OCI-LY1 (cell line): ENCODE measurements around the gene CPOX.

Experiments used
- H2AFZ ChIP-seq: fragments of 200-600 bp; sonication (generic), shearing (Covaris generic); 2 replicates; pipeline ENCODE4 v1.6.0; 2014; ENCODE audit warnings: antibody characterized with exemption, mild to moderate bottlenecking, low read length
- H3F3A ChIP-seq: fragments of 200-600 bp; sonication (generic), shearing (Covaris generic); 2 replicates; pipeline ENCODE4 v1.6.0; 2014; ENCODE audit warnings: mild to moderate bottlenecking, antibody characterized with exemption, low read length, moderate library complexity; ENCODE audit not compliant: insufficient read depth
- H3K27ac ChIP-seq: fragments of 200-600 bp; sonication (generic); 2 replicates; pipeline ENCODE4 v1.5.1; 2014; ENCODE audit warnings: low read length, mixed run types, mild to moderate bottlenecking, low read depth; ENCODE audit not compliant: poor library complexity, severe bottlenecking
- H3K27me3 ChIP-seq: fragments of 200-600 bp; sonication (generic); 2 replicates; pipeline ENCODE4 v1.6.0; 2014; ENCODE audit warnings: antibody characterized with exemption, mild to moderate bottlenecking, low read length, moderate library complexity; ENCODE audit not compliant: insufficient read depth
- H3K36me3 ChIP-seq: fragments of 200-600 bp; sonication (generic); 2 replicates; pipeline ENCODE4 v1.6.1; 2014; ENCODE audit warnings: mild to moderate bottlenecking, antibody characterized with exemption, low read length, moderate library complexity, mixed read lengths; ENCODE audit not compliant: insufficient read depth
- H3K4me1 ChIP-seq: fragments of 200-600 bp; sonication (generic); 2 replicates; pipeline ENCODE4 v1.5.1; 2014; ENCODE audit warnings: mild to moderate bottlenecking, low read length, moderate library complexity; ENCODE audit not compliant: insufficient read depth, severe bottlenecking
- H3K4me2 ChIP-seq: fragments of 200-600 bp; sonication (generic), shearing (Covaris generic); 2 replicates; pipeline ENCODE4 v1.6.1; 2014; ENCODE audit warnings: low read length
- H3K4me3 ChIP-seq: fragments of 200-600 bp; sonication (generic); 2 replicates; pipeline ENCODE4 v1.5.1; 2014; ENCODE audit warnings: low read length, low read depth, mild to moderate bottlenecking, mixed read lengths; ENCODE audit not compliant: poor library complexity, severe bottlenecking
- H3K79me2 ChIP-seq: fragments of 200-600 bp; shearing (Covaris generic); 2 replicates; pipeline ENCODE4 v1.6.1; 2016; ENCODE audit warnings: mixed run types, low read length, mixed read lengths; ENCODE audit not compliant: insufficient read depth
- H3K9ac ChIP-seq: fragments of 200-600 bp; sonication (generic), shearing (Covaris generic); 2 replicates; pipeline ENCODE4 v1.6.1; 2014; ENCODE audit warnings: mild to moderate bottlenecking, low read length, mixed read lengths
- H3K9me2 ChIP-seq: fragments of 200-600 bp; sonication (generic), shearing (Covaris generic); 2 replicates; pipeline ENCODE4 v1.6.1; 2014; ENCODE audit warnings: low read depth, mild to moderate bottlenecking, low read length, mixed read lengths
- H3K9me3 ChIP-seq: fragments of 200-600 bp; shearing (Covaris generic); 2 replicates; pipeline ENCODE4 v1.6.1; 2014; ENCODE audit warnings: low read length, mixed read lengths
- H4K20me1 ChIP-seq: fragments of 200-600 bp; sonication (generic), shearing (Covaris generic); 2 replicates; pipeline ENCODE4 v1.6.0; 2016; ENCODE audit warnings: mild to moderate bottlenecking, low read length; ENCODE audit not compliant: insufficient read depth
- EZH2 ChIP-seq: fragments of 200-600 bp; sonication (generic), shearing (Covaris generic); IDR thresholded peaks from 2 replicates; pipeline ENCODE4 v1.8.0; 2017; ENCODE audit warnings: borderline replicate concordance, mixed run types, mild to moderate bottlenecking, antibody characterized with exemption, low read length, moderate library complexity, mixed read lengths
- TF ChIP-seq, protein P1 (sequence below): fragments of 200-600 bp; sonication (generic), shearing (Covaris generic); IDR thresholded peaks from 2 replicates; pipeline ENCODE4 v1.5.1; 2017; ENCODE audit warnings: mild to moderate bottlenecking, antibody characterized with exemption, low read length, moderate library complexity, mixed read lengths

Gene CPOX

DNA sequence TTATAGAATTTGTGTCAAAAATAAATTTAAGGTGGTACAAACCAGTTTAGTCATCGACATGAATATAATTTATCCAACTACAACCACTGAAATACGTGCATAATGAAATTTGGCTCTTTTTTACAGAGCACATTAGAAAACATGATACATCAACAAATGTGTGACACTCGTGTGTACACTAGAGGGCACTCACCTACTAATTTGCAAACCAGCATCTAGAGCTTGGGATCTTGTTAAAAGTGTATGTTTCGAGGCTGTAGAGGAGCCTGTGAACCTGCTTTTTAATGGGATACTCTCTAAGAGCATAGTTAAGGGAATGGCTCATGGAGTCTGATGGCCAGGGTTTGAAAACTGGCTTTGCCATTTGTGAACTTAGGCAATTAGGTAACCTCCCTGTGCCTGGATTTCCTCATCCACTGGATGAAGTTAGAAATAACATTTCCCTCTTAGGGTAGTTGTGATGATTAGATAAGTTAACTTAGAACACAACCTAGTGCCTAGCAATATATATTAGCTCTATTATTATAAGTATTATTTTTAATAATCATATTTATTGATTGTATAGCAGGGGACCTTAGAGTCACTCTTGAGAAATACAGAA lies 8.8 kb upstream of the CPOX start:
- no peaks in the 10 kb centered on the region for H3K27me3 ChIP-seq
- no peak overlapping the region for H3K9ac ChIP-seq
- no peaks in the 10 kb centered on the region for H3F3A ChIP-seq
- no peaks in the 10 kb centered on the region for H3K9me2 ChIP-seq
- no peak overlapping the region for H2AFZ ChIP-seq
- no peaks in the 10 kb centered on the region for H4K20me1 ChIP-seq
- H3K79me2 ChIP-seq: no peaks in the 10 kb centered on the region
- H3K4me1 ChIP-seq: no peaks in the 10 kb centered on the region
- TF ChIP-seq, protein P1, sequence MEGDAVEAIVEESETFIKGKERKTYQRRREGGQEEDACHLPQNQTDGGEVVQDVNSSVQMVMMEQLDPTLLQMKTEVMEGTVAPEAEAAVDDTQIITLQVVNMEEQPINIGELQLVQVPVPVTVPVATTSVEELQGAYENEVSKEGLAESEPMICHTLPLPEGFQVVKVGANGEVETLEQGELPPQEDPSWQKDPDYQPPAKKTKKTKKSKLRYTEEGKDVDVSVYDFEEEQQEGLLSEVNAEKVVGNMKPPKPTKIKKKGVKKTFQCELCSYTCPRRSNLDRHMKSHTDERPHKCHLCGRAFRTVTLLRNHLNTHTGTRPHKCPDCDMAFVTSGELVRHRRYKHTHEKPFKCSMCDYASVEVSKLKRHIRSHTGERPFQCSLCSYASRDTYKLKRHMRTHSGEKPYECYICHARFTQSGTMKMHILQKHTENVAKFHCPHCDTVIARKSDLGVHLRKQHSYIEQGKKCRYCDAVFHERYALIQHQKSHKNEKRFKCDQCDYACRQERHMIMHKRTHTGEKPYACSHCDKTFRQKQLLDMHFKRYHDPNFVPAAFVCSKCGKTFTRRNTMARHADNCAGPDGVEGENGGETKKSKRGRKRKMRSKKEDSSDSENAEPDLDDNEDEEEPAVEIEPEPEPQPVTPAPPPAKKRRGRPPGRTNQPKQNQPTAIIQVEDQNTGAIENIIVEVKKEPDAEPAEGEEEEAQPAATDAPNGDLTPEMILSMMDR: peak; percentile 84
- no peak for TF ChIP-seq EZH2
- H3K4me2 ChIP-seq: no peak overlapping the region
- H3K9me3 ChIP-seq: no peaks in the 10 kb centered on the region
- H3K36me3 ChIP-seq: no peaks in the 10 kb centered on the region
- H3K27ac ChIP-seq: no peak overlapping the region
- H3K4me3 ChIP-seq: no peak overlapping the region

DNA sequence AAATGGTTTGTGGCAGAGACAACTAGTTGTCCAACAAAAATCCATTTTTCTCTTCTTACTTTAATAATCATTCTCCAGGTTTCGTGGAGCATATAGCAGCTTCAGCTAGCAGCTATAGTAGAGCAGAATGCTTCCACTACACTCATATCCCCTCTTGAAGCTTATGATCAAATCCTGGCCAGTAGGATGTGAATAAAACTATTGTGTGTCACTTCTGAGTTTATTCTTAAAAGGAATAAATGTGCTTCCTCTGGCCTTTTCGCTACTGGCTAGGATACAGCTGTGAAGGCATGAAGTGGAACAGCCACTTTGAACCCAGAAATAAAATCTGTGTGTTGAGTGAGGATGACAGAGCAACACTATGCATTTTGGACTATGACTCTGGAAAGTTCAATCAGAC lies 7.8 kb upstream of the CPOX start:
- no peaks in the 10 kb centered on the region for H4K20me1 ChIP-seq
- no peak overlapping the region for H3K4me2 ChIP-seq
- H3K79me2 ChIP-seq: no peaks in the 10 kb centered on the region
- no peaks in the 10 kb centered on the region for H3K27me3 ChIP-seq
- TF ChIP-seq EZH2: no peak
- TF ChIP-seq, protein P1: no peak
- H3F3A ChIP-seq: no peaks in the 10 kb centered on the region
- H3K36me3 ChIP-seq: no peaks in the 10 kb centered on the region
- H3K9me3 ChIP-seq: no peaks in the 10 kb centered on the region
- H3K4me3 ChIP-seq: no peak overlapping the region
- H3K9ac ChIP-seq: no peak overlapping the region
- H3K4me1 ChIP-seq: no peaks in the 10 kb centered on the region
- no peak overlapping the region for H2AFZ ChIP-seq
- no peak overlapping the region for H3K27ac ChIP-seq
- H3K9me2 ChIP-seq: no peaks in the 10 kb centered on the region

DNA sequence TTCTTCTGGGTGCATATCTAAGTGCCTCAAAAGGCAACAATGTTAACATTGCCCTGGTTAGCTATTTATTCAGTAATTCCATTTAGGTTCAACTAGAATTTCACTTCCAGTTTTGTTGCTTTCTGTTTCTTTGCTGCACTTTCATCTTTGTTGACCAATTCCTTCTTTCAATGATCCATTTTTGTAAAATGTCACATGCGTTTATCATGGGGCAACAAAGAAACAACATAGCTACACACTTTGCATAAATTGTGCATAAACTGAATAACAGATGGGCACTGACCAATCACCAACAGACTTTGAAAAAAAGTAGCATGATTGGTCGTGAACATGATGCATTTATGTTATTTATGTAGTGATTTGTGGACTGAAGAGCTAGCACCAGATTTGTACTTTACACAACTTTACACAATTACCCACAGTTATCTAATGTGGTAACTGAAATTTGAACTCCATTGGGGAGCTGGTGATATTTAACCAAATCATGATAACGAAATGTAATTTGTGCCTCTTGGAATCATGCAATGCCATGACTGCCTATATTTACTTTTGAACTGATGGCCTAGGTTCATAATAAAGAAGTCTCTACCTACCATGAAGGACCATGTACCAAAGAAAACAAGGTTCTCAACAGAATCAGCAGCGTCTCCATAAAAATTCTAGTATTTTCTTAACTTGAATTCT lies 7.1 kb upstream of the CPOX start:
- Histone ChIP-seq H3K79me2 (no peaks in the 10 kb centered on the region), H4K20me1 (no peaks in the 10 kb centered on the region), H3K4me1 (no peaks in the 10 kb centered on the region), H3K9ac (no peak overlapping the region), H3K4me3 (no peak overlapping the region), H3K9me2 (no peaks in the 10 kb centered on the region), H3K4me2 (no peak overlapping the region), H3K9me3 (no peaks in the 10 kb centered on the region), H3F3A (no peaks in the 10 kb centered on the region), H3K27me3 (no peaks in the 10 kb centered on the region), H3K27ac (no peak overlapping the region), H2AFZ (no peak overlapping the region), H3K36me3 (no peaks in the 10 kb centered on the region)
- TF ChIP-seq, protein P1: no peak
- no peak for TF ChIP-seq EZH2
